Activated CD4-positive, alpha-beta T cell treated with anti-CD3 and anti-CD28 coated beads, Interleukin-2, amount 50 U/mL, for 48 hours (primary cell): Measurements from ENCODE around the gene NMNAT1.
"Not testable (repeated sequence)": the region's sequence is repeated elsewhere in the genome, so short reads cannot be mapped to it uniquely, and the experiment has no call there.

Source experiments
- DNase-seq, 2 experiments: peaks; one replicate each; pipeline ENCODE4 v3.0.0-alpha.2; 2020

The NMNAT1 gene

GRCh38 chr1:9922342-9922741 lies 20.9 kb upstream of the NMNAT1 start:
- DNase-seq = no peak

- no peak for DNase-seq
These were observed 16.0 kb upstream of the NMNAT1 start for GRCh38 chr1:9927259-9927658.

GRCh38 chr1:9929431-9930385 lies 13.6 kb upstream of the NMNAT1 start:
- no peak for DNase-seq

GRCh38 chr1:9942399-9942938 lies 806 bp upstream of the NMNAT1 start:
- DNase-seq = peak; percentile 5 to 27

GRCh38 chr1:9946315-9946714 lies 3.0 kb downstream of the NMNAT1 start:
- DNase-seq = no peak

- no peak for DNase-seq
These were observed 14.5 kb downstream of the NMNAT1 start for GRCh38 chr1:9957726-9958125.

GRCh38 chr1:9960011-9960410 lies 16.7 kb downstream of the NMNAT1 start:
- DNase-seq = no peak

GRCh38 chr1:9960706-9961562 lies 17.7 kb downstream of the NMNAT1 start:
- DNase-seq = no peak

GRCh38 chr1:9984253-9984652 lies 41.0 kb downstream of the NMNAT1 start:
- DNase-seq = no peak

GRCh38 chr1:9985001-9985400 lies 41.7 kb downstream of the NMNAT1 start:
- DNase-seq = no peak

GRCh38 chr1:9989773-9990172 lies 46.5 kb downstream of the NMNAT1 start:
- DNase-seq = no peak

GRCh38 chr1:9990944-9991343 lies 47.7 kb downstream of the NMNAT1 start:
- no peak for DNase-seq

GRCh38 chr1:9992910-9993309 lies 49.6 kb downstream of the NMNAT1 start:
- no peak for DNase-seq

GRCh38 chr1:9993561-9994075 lies 50.3 kb downstream of the NMNAT1 start:
- no peak for DNase-seq

GRCh38 chr1:9996624-9997582 lies 53.6 kb downstream of the NMNAT1 start, which contains the start of gene RBP7:
Gene RBP7, plus strand, starts transcription at chr1:9997228. Its CDS starts 31 bp downstream, at chr1:9997259.
- DNase-seq = peak; percentile 6 to 9

GRCh38 chr1:10001016-10001665 lies 57.9 kb downstream of the NMNAT1 start:
- DNase-seq = no peak

GRCh38 chr1:10005248-10005647 lies 62.0 kb downstream of the NMNAT1 start:
- not testable (repeated sequence) for DNase-seq

GRCh38 chr1:10007169-10007568 lies 63.9 kb downstream of the NMNAT1 start:
- DNase-seq = no peak

- no peak for DNase-seq
These were observed 70.7 kb downstream of the NMNAT1 start for GRCh38 chr1:10014016-10014415.

- no peak for DNase-seq
These were observed 76.3 kb downstream of the NMNAT1 start for GRCh38 chr1:10019561-10019960.

GRCh38 chr1:10020086-10020485 lies 76.8 kb downstream of the NMNAT1 start:
- DNase-seq = no peak
